HCT116 (cell line): ENCODE measurements around the gene UPF1. TPM values are rescaled to one million over a fixed set of nuclear protein-coding genes. Genes with fewer than 3 reads are reported as not detected.

ENCODE experiments used
- ATAC-seq: fragments of 200-7000 bp; cut with Tn5 transposase; 2 replicates; pipeline ENCODE4 v1.9.1; 2020; ENCODE audit warnings: mild to moderate bottlenecking, moderate library complexity
- BruUV-seq: library from RNA; stranded (reverse); fragments of 400-500 nt; replicated peaks from 2 replicates; lab custom pipeline; 2021; lab: Mats Ljungman, UMichigan
- CTCF ChIA-PET: fragments of 300-600 bp; sonication (Branson Sonifier 250); formaldehyde crosslinking; loops from one replicate; lab custom pipeline; 2021; ENCODE audit warnings: antibody characterized with exemption; lab: Charles Lee
- POLR2A ChIA-PET: fragments of 300-600, 350-600 bp; sonication (Branson Sonifier 250); formaldehyde crosslinking; loops from one replicate; lab custom pipeline; 2021; ENCODE audit warnings: antibody characterized with exemption; lab: Charles Lee
- RAD21 ChIA-PET, 2 experiments: fragments of 300-600 bp; sonication (Branson Sonifier 250); formaldehyde crosslinking; loops; one replicate each; lab custom pipeline; 2023; ENCODE audit warnings: low total read pairs in 2 of 2; ENCODE audit not compliant: uncharacterized antibody in 2 of 2, unreplicated experiment in 2 of 2, low non-redundant PET in 1 of 2; lab: Charles Lee
- DNase-seq: peaks from one replicate; pipeline ENCODE4 v3.0.0-alpha.2; 2010; ENCODE audit warnings: low read depth, low spot score
- H2AFZ ChIP-seq: fragments of 200-600 bp; shearing (Covaris generic), sonication (generic); 2 replicates; pipeline ENCODE4 v1.6.1; 2017; ENCODE audit warnings: low read depth, mixed run types, mixed read lengths, antibody characterized with exemption, low read length; ENCODE audit not compliant: poor library complexity, severe bottlenecking
- H3K27ac ChIP-seq: 2 replicates; pipeline ENCODE4 v1.5.1; 2012; ENCODE audit warnings: low read depth, low read length
- H3K27me3 ChIP-seq: fragments of 200-600 bp; sonication (generic); 2 replicates; pipeline ENCODE4 v1.6.1; 2016; ENCODE audit warnings: mixed run types, low read length, mixed read lengths; ENCODE audit not compliant: insufficient read depth
- H3K36me3 ChIP-seq, 2 experiments: fragments of 200-500 bp in 1 of 2; fragments of 200-600 bp in 1 of 2; sonication (Bioruptor generic) in 1 of 2; sonication (generic) in 1 of 2; 2 replicates each; pipeline versions ENCODE4 v1.5.1 to v1.6.1; 2014 to 2016; ENCODE audit warnings: low read length in 2 of 2, inconsistent platforms in 1 of 2, mixed read lengths in 1 of 2, mixed run types in 1 of 2; ENCODE audit not compliant: insufficient read depth in 2 of 2, control insufficient read depth in 1 of 2
- H3K4me1 ChIP-seq, 2 experiments: fragments of 200-600 bp in 1 of 2; sonication (generic) in 1 of 2; 2 replicates each; pipeline versions ENCODE4 v1.5.1 to v1.6.1; 2012 to 2017; ENCODE audit warnings: low read length in 2 of 2, inconsistent platforms in 1 of 2, mild to moderate bottlenecking in 1 of 2, mixed read lengths in 1 of 2, mixed run types in 1 of 2, moderate library complexity in 1 of 2; ENCODE audit not compliant: insufficient read depth in 2 of 2, control insufficient read depth in 1 of 2
- H3K4me2 ChIP-seq: fragments of 200-600 bp; sonication (generic); 2 replicates; pipeline ENCODE4 v1.6.1; 2017; ENCODE audit warnings: mixed run types, low read length, mixed read lengths
- H3K4me3 ChIP-seq, 2 experiments: fragments of 200-600 bp in 1 of 2; sonication (generic) in 1 of 2; replicated peaks in 1 of 2; 2 replicates each; pipeline ENCODE4 v1.5.1; 2011 to 2016; ENCODE audit warnings: low read length in 2 of 2, control low read depth in 1 of 2, low read depth in 1 of 2, mild to moderate bottlenecking in 1 of 2, mixed read lengths in 1 of 2, mixed run types in 1 of 2
- H3K79me2 ChIP-seq: fragments of 200-600 bp; sonication (generic); 2 replicates; pipeline ENCODE4 v1.6.1; 2017; ENCODE audit warnings: mild to moderate bottlenecking, mixed run types, low read length, moderate library complexity, mixed read lengths; ENCODE audit not compliant: insufficient read depth
- H3K9ac ChIP-seq: fragments of 200-600 bp; sonication (generic); 2 replicates; pipeline ENCODE4 v1.6.1; 2016; ENCODE audit warnings: low read length, mixed read lengths
- H3K9me2 ChIP-seq: fragments of 200-600 bp; sonication (generic), shearing (Covaris generic); 2 replicates; pipeline ENCODE4 v1.6.1; 2017; ENCODE audit warnings: mixed run types, mild to moderate bottlenecking, moderate library complexity; ENCODE audit not compliant: insufficient read depth
- H3K9me3 ChIP-seq, 2 experiments: fragments of 200-500 bp in 1 of 2; fragments of 200-600 bp in 1 of 2; sonication (Bioruptor generic) in 1 of 2; sonication (generic) in 1 of 2; 2 replicates each; pipeline ENCODE4 v1.6.1; 2014 to 2017; ENCODE audit warnings: low read length in 2 of 2, mixed read lengths in 2 of 2, inconsistent platforms in 1 of 2, low read depth in 1 of 2, mild to moderate bottlenecking in 1 of 2, mixed run types in 1 of 2, moderate library complexity in 1 of 2; ENCODE audit not compliant: control insufficient read depth in 1 of 2, insufficient read depth in 1 of 2
- H4K20me1 ChIP-seq: fragments of 200-600 bp; sonication (generic), shearing (Covaris generic); 2 replicates; pipeline ENCODE4 v1.6.1; 2017; ENCODE audit warnings: mixed run types, mild to moderate bottlenecking, moderate library complexity; ENCODE audit not compliant: insufficient read depth
- CBX3 ChIP-seq: IDR thresholded peaks from 2 replicates; pipeline ENCODE4 v1.6.1; 2012; ENCODE audit warnings: low read depth
- CEBPB ChIP-seq: IDR thresholded peaks from 2 replicates; pipeline ENCODE4 v1.6.1; 2012; ENCODE audit warnings: low read depth
- EGR1 ChIP-seq: IDR thresholded peaks from 2 replicates; pipeline ENCODE4 v1.6.1; 2012; ENCODE audit warnings: low read depth
- ELF1 ChIP-seq: IDR thresholded peaks from 2 replicates; pipeline ENCODE4 v1.6.1; 2012; ENCODE audit warnings: low read depth, borderline replicate concordance
- EZH2 ChIP-seq: fragments of 200-600 bp; sonication (generic); IDR thresholded peaks from 2 replicates; pipeline ENCODE4 v1.6.1; 2017; ENCODE audit warnings: antibody characterized with exemption, mixed run types
- EZH2phosphoT487 ChIP-seq: fragments of 200-600 bp; IDR thresholded peaks from 2 replicates; pipeline ENCODE4 v1.6.1; 2018; ENCODE audit warnings: antibody characterized with exemption, borderline replicate concordance
- FOSL1 ChIP-seq: IDR thresholded peaks from 2 replicates; pipeline ENCODE4 v1.6.1; 2012; ENCODE audit warnings: low read depth
- JUND ChIP-seq: IDR thresholded peaks from 2 replicates; pipeline ENCODE4 v1.6.1; 2012
- POLR2A ChIP-seq: IDR thresholded peaks from 2 replicates; pipeline ENCODE4 v1.7.0; 2011; ENCODE audit warnings: borderline replicate concordance; ENCODE audit not compliant: insufficient read depth, insufficient read length; ENCODE audit errors: extremely low read depth
- SIN3A ChIP-seq: IDR thresholded peaks from 2 replicates; pipeline ENCODE4 v1.6.1; 2012; ENCODE audit warnings: low read depth
- SRF ChIP-seq: IDR thresholded peaks from 2 replicates; pipeline ENCODE4 v1.6.1; 2012; ENCODE audit warnings: low read depth
- TCF7L2 ChIP-seq: IDR thresholded peaks from 2 replicates; pipeline ENCODE4 v1.7.0; 2011; ENCODE audit warnings: borderline replicate concordance, inconsistent platforms; ENCODE audit not compliant: insufficient read depth, insufficient read length; ENCODE audit errors: extremely low read depth
- YY1 ChIP-seq: IDR thresholded peaks from 2 replicates; pipeline ENCODE4 v1.6.1; 2011; ENCODE audit warnings: low read length, low read depth, moderate library complexity, mild to moderate bottlenecking; ENCODE audit not compliant: insufficient replicate concordance; ENCODE audit errors: extremely low read depth
- ZFX ChIP-seq: fragments of 450-650 bp; IDR thresholded peaks from 2 replicates; pipeline ENCODE4 v1.6.1; 2017
- intact Hi-C: fragments of 100-400 bp; cut with micrococcal nuclease; formaldehyde crosslinking; loops from 2 replicates; pipeline ENCODE4 v1.10.0; 2022
- total RNA-seq: library from RNA; stranded (reverse); gene quantifications from one replicate; pipeline ENCODE4 v1.2.1, GENCODE V29; 2021; ENCODE audit not compliant: unreplicated experiment
- TF ChIP-seq, protein P1 (sequence below): IDR thresholded peaks from 2 replicates; pipeline ENCODE4 v1.6.1; 2012; ENCODE audit warnings: low read depth

UPF1 gene
- total RNA-seq, 1 experiment from 2014 or later: 78.5 TPM

GRCh38 chr19:18840288-18841267, 8.8 kb downstream of the UPF1 start:
- 0 out of 2 replicates have a peak, but pooled peaks have one; percentile 13 for ATAC-seq
- no peak for TF ChIP-seq ELF1
- TF ChIP-seq EGR1: no peak
- TF ChIP-seq FOSL1: no peak

GRCh38 chr19:18841400-18841799, 9.6 kb downstream of the UPF1 start:
- POLR2A ChIA-PET: interaction anchor here (0.9 kb wide), 1 partner anchor 9 kb away, joined by 3 read pairs; the partner anchor contains the start of gene UPF1
- H3K27ac ChIP-seq: no peak overlapping the region
- RAD21 ChIA-PET: no interaction called here
- ATAC-seq: no peak
- TF ChIP-seq CEBPB (no peak), EZH2phosphoT487 (no peak), ZFX (no peak), SIN3A (no peak), TCF7L2 (no peak), POLR2A (no peak), YY1 (no peak), CBX3 (no peak), FOSL1 (no peak), JUND (no peak), EGR1 (no peak), SRF (no peak), EZH2 (no peak)
- TF ChIP-seq, protein P1, sequence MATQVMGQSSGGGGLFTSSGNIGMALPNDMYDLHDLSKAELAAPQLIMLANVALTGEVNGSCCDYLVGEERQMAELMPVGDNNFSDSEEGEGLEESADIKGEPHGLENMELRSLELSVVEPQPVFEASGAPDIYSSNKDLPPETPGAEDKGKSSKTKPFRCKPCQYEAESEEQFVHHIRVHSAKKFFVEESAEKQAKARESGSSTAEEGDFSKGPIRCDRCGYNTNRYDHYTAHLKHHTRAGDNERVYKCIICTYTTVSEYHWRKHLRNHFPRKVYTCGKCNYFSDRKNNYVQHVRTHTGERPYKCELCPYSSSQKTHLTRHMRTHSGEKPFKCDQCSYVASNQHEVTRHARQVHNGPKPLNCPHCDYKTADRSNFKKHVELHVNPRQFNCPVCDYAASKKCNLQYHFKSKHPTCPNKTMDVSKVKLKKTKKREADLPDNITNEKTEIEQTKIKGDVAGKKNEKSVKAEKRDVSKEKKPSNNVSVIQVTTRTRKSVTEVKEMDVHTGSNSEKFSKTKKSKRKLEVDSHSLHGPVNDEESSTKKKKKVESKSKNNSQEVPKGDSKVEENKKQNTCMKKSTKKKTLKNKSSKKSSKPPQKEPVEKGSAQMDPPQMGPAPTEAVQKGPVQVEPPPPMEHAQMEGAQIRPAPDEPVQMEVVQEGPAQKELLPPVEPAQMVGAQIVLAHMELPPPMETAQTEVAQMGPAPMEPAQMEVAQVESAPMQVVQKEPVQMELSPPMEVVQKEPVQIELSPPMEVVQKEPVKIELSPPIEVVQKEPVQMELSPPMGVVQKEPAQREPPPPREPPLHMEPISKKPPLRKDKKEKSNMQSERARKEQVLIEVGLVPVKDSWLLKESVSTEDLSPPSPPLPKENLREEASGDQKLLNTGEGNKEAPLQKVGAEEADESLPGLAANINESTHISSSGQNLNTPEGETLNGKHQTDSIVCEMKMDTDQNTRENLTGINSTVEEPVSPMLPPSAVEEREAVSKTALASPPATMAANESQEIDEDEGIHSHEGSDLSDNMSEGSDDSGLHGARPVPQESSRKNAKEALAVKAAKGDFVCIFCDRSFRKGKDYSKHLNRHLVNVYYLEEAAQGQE: no peak
- H3K36me3 ChIP-seq: peaks cover 10 to 20% of the 10 kb centered on the region in 2 experiments; a peak in 2 of 4 replicates
- CTCF ChIA-PET: interaction anchor here (1.0 kb wide), 1 partner anchor 10 kb away, joined by 4 read pairs; the partner anchor contains the start of gene UPF1
- no TSS peak for BruUV-seq
- no peak overlapping the region for H3K4me3 ChIP-seq
- peaks cover 100% of the 10 kb centered on the region for H3K79me2 ChIP-seq
- intact Hi-C loops: no loop called here
- H3K9me3 ChIP-seq: no peaks in the 10 kb centered on the region
- no peak overlapping the region for H2AFZ ChIP-seq
- no peaks in the 10 kb centered on the region for H3K27me3 ChIP-seq
- no peak overlapping the region for H3K9ac ChIP-seq
- no peaks in the 10 kb centered on the region for H3K9me2 ChIP-seq
- no peak for DNase-seq
- peaks cover 14% of the 10 kb centered on the region; the same call in 1 of the 2 replicates for H4K20me1 ChIP-seq
- no peak overlapping the region for H3K4me2 ChIP-seq
- 0 out of 4 replicates have a peak, but pooled peaks cover 0 to 4% of the 10 kb centered on the region in 2 experiments for H3K4me1 ChIP-seq

More at GRCh38 chr19:18840288-18841267, 8.8 kb downstream of the UPF1 start:
- POLR2A ChIA-PET: no interaction called here
- no peak overlapping the region for H2AFZ ChIP-seq
- H3K36me3 ChIP-seq: peaks cover 17 to 27% of the 10 kb centered on the region in 2 experiments; a peak in 3 of 4 replicates
- 0 out of 4 replicates have a peak, but pooled peaks cover 0 to 4% of the 10 kb centered on the region in 2 experiments for H3K4me1 ChIP-seq
- RAD21 ChIA-PET: no interaction called here
- intact Hi-C loops: no loop called here
- peaks cover 16% of the 10 kb centered on the region; the same call in 1 of the 2 replicates for H4K20me1 ChIP-seq
- DNase-seq: no peak
- CTCF ChIA-PET: interaction anchor here (1.0 kb wide), 1 partner anchor 9 kb away, joined by 4 read pairs; the partner anchor contains the start of gene UPF1
- no peak overlapping the region for H3K9ac ChIP-seq
- H3K27me3 ChIP-seq: no peaks in the 10 kb centered on the region
- H3K4me2 ChIP-seq: no peak overlapping the region
- H3K9me2 ChIP-seq: no peaks in the 10 kb centered on the region
- H3K27ac ChIP-seq: no peak overlapping the region
- H3K4me3 ChIP-seq: no peak overlapping the region
- H3K9me3 ChIP-seq: no peaks in the 10 kb centered on the region
- no TSS peak for BruUV-seq
- peaks cover 100% of the 10 kb centered on the region for H3K79me2 ChIP-seq
